ENCODE measurements around the gene TGFA.

TGFA gene

DNA sequence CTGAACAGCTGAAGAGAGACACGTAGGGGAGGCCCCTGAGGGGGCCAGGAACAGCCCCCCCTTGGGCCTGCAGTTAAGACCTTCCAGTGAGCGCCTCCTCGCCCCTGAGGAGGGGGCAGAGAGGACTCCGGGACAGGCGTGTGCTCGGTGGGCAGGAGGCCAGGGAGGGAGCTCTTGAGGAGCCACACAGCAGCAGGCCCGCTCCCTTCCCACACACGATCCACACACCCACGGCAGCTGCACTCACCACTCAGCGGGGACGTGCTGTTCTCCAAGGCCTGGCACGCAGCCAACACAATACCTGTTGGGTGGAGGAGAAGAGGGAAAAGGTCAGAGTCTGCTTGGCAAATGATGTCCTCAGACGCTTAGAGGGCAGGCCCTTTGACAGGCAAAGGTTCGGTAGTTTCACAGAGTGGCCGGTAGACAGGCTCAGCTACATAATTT is 39.0 kb downstream of the TGFA start:
- H4K20me1 ChIP-seq (ENCODE audit: insufficient read depth, low read length), result no peaks in the 10 kb centered on the region
- TF ChIP-seq EZH2 (IDR thresholded peaks at IDR 0.05; ENCODE audit: borderline replicate concordance, low read length), result no peak
- TF ChIP-seq, protein P1, sequence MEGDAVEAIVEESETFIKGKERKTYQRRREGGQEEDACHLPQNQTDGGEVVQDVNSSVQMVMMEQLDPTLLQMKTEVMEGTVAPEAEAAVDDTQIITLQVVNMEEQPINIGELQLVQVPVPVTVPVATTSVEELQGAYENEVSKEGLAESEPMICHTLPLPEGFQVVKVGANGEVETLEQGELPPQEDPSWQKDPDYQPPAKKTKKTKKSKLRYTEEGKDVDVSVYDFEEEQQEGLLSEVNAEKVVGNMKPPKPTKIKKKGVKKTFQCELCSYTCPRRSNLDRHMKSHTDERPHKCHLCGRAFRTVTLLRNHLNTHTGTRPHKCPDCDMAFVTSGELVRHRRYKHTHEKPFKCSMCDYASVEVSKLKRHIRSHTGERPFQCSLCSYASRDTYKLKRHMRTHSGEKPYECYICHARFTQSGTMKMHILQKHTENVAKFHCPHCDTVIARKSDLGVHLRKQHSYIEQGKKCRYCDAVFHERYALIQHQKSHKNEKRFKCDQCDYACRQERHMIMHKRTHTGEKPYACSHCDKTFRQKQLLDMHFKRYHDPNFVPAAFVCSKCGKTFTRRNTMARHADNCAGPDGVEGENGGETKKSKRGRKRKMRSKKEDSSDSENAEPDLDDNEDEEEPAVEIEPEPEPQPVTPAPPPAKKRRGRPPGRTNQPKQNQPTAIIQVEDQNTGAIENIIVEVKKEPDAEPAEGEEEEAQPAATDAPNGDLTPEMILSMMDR (IDR thresholded peaks at IDR 0.05; ENCODE audit: low read length), result no peak
- H3K4me1 ChIP-seq (ENCODE audit: insufficient read depth, low read length, severe bottlenecking), result no peaks in the 10 kb centered on the region
- H3K4me3 ChIP-seq (ENCODE audit: low read depth, low read length, poor library complexity, severe bottlenecking), result no peak overlapping the region
- H3K79me2 ChIP-seq (ENCODE audit: insufficient read depth, low read length), result no peaks in the 10 kb centered on the region
- H3K4me2 ChIP-seq (ENCODE audit: low read length), result no peak overlapping the region
- H3K9me3 ChIP-seq (ENCODE audit: low read length), result no peaks in the 10 kb centered on the region
- no peaks in the 10 kb centered on the region for H3K27me3 ChIP-seq (ENCODE audit: insufficient read depth, low read length)
- H3F3A ChIP-seq (ENCODE audit: insufficient read depth, low read length), result no peaks in the 10 kb centered on the region
- H3K9ac ChIP-seq (ENCODE audit: low read length), result no peak overlapping the region
- no peak overlapping the region for H3K27ac ChIP-seq (ENCODE audit: low read depth, low read length, poor library complexity, severe bottlenecking)
- H2AFZ ChIP-seq (ENCODE audit: low read length), result no peak overlapping the region
- H3K9me2 ChIP-seq (ENCODE audit: low read depth, low read length), result no peaks in the 10 kb centered on the region
- no peaks in the 10 kb centered on the region for H3K36me3 ChIP-seq (ENCODE audit: insufficient read depth, low read length)

DNA sequence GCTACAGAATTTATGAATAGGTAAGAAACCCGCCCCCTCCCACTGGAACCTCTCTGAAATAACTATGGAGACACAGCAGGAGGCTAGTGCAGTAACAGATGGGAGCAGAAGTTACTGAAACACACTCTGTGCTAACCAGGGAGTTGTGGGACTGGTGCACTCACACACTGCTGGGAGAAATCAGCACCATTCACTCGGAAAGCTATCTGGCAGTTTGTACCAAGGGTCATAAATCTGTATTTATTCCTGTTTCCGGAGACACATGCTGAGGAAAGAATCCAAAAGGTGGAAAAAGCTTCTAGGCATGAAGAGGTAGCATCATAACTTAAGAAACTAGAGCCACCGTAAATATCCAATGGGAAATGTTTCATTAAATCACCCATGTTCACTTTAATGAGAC is 39.9 kb downstream of the TGFA start:
- no peak overlapping the region for H2AFZ ChIP-seq (ENCODE audit: low read length)
- H3K27ac ChIP-seq (ENCODE audit: low read depth, low read length, poor library complexity, severe bottlenecking), result no peak overlapping the region
- no peak overlapping the region for H3K4me3 ChIP-seq (ENCODE audit: low read depth, low read length, poor library complexity, severe bottlenecking)
- H3K9ac ChIP-seq (ENCODE audit: low read length), result no peak overlapping the region
- H3K9me3 ChIP-seq (ENCODE audit: low read length), result no peaks in the 10 kb centered on the region
- H3K4me1 ChIP-seq (ENCODE audit: insufficient read depth, low read length, severe bottlenecking), result no peaks in the 10 kb centered on the region
- TF ChIP-seq EZH2 (IDR thresholded peaks at IDR 0.05; ENCODE audit: borderline replicate concordance, low read length), result no peak
- TF ChIP-seq, protein P1 (IDR thresholded peaks at IDR 0.05; ENCODE audit: low read length), result no peak
- no peaks in the 10 kb centered on the region for H3F3A ChIP-seq (ENCODE audit: insufficient read depth, low read length)
- no peaks in the 10 kb centered on the region for H3K27me3 ChIP-seq (ENCODE audit: insufficient read depth, low read length)
- H3K79me2 ChIP-seq (ENCODE audit: insufficient read depth, low read length), result no peaks in the 10 kb centered on the region
- no peaks in the 10 kb centered on the region for H3K36me3 ChIP-seq (ENCODE audit: insufficient read depth, low read length)
- no peak overlapping the region for H3K4me2 ChIP-seq (ENCODE audit: low read length)
- H3K9me2 ChIP-seq (ENCODE audit: low read depth, low read length), result no peaks in the 10 kb centered on the region
- H4K20me1 ChIP-seq (ENCODE audit: insufficient read depth, low read length), result no peaks in the 10 kb centered on the region

DNA sequence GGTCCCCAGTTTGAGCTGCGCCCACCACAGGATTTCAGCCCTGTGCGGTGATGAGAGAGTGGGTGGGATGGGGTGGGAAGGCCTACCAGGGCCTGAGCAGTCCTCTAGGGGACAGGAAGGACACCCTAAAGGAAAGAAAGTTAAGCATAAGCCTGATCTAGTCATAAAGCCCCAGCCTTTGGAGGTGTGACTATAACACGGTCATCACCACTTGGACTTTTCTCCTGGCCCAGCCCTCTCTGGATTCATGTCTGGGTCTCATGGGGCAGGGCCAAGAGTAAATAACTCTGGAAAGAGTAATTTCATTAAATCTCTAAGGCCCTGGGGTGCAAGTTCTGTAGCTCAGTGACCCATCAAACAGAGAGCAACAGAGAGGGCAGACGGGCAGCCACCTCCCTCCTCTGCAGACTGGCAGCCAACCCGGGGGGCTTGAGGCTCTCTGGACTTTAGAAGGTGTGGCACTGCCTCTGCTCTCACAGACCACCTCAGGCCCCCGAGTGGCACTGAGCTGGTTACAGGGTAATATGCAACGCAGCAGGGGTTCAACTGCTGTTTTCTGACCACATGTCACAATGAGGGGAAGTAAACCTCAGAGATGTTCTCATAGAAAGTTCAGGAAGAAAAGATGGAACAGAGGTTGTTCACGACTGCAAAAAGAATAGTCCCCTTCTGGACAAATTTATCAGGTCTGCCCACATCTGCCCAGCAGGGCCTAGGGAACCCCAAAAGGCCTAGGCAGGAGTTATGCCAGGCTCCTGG is 41.5 kb downstream of the TGFA start:
- no peaks in the 10 kb centered on the region for H3K9me2 ChIP-seq (ENCODE audit: low read depth, low read length)
- no peak overlapping the region for H3K27ac ChIP-seq (ENCODE audit: low read depth, low read length, poor library complexity, severe bottlenecking)
- no peak overlapping the region for H2AFZ ChIP-seq (ENCODE audit: low read length)
- H3K4me3 ChIP-seq (ENCODE audit: low read depth, low read length, poor library complexity, severe bottlenecking), result no peak overlapping the region
- no peaks in the 10 kb centered on the region for H3F3A ChIP-seq (ENCODE audit: insufficient read depth, low read length)
- H3K9ac ChIP-seq (ENCODE audit: low read length), result no peak overlapping the region
- no peaks in the 10 kb centered on the region for H3K79me2 ChIP-seq (ENCODE audit: insufficient read depth, low read length)
- H4K20me1 ChIP-seq (ENCODE audit: insufficient read depth, low read length), result no peaks in the 10 kb centered on the region
- H3K4me1 ChIP-seq (ENCODE audit: insufficient read depth, low read length, severe bottlenecking), result no peaks in the 10 kb centered on the region
- no peaks in the 10 kb centered on the region; the same call in 1 of the 2 replicates for H3K27me3 ChIP-seq (ENCODE audit: insufficient read depth, low read length)
- H3K4me2 ChIP-seq (ENCODE audit: low read length), result no peak overlapping the region
- TF ChIP-seq, protein P1 (IDR thresholded peaks at IDR 0.05; ENCODE audit: low read length), result no peak
- TF ChIP-seq EZH2 (IDR thresholded peaks at IDR 0.05; ENCODE audit: borderline replicate concordance, low read length), result no peak
- no peaks in the 10 kb centered on the region for H3K36me3 ChIP-seq (ENCODE audit: insufficient read depth, low read length)
- H3K9me3 ChIP-seq (ENCODE audit: low read length), result no peaks in the 10 kb centered on the region

Data from OCI-LY1 (cell line).